Keratinocyte (primary cell): ENCODE data around the gene ATF6. TPM values are rescaled to one million over a fixed set of nuclear protein-coding genes. Genes with fewer than 3 reads are reported as not detected.

Source experiments
- DNase-seq: peaks from one replicate; pipeline ENCODE4 v3.0.0-alpha.2; 2011; ENCODE audit warnings: low read depth, missing footprints, low spot score
- FAIRE-seq: peaks from 2 replicates; lab custom pipeline; 2011; peaks lifted over from hg19 to GRCh38; lab: Jason Lieb, UNC
- H2AFZ ChIP-seq: 2 replicates; pipeline ENCODE4 v1.6.0; 2012; ENCODE audit warnings: low read length, control low read depth, inconsistent platforms; ENCODE audit not compliant: control insufficient read depth
- H3K27ac ChIP-seq: 2 replicates; pipeline ENCODE4 v1.5.1; 2011; ENCODE audit warnings: low read length; ENCODE audit not compliant: control insufficient read depth, insufficient read depth
- H3K27me3 ChIP-seq: 3 replicates; pipeline ENCODE4 v1.6.0; 2011; ENCODE audit warnings: low read length; ENCODE audit not compliant: control insufficient read depth, insufficient read depth; ENCODE audit errors: extremely low read depth
- H3K36me3 ChIP-seq, 2 experiments: 2 replicates in 1 of 2; 3 replicates in 1 of 2; pipeline ENCODE4 v1.5.1; 2011; ENCODE audit warnings: low read length in 2 of 2, mild to moderate bottlenecking in 1 of 2; ENCODE audit not compliant: control insufficient read depth in 2 of 2, insufficient read depth in 2 of 2; ENCODE audit errors: extremely low read depth in 1 of 2
- H3K4me1 ChIP-seq: 3 replicates; pipeline ENCODE4 v1.5.1; 2011; ENCODE audit warnings: low read length; ENCODE audit not compliant: control insufficient read depth, insufficient read depth; ENCODE audit errors: extremely low read depth
- H3K4me2 ChIP-seq: 3 replicates; pipeline ENCODE4 v1.6.0; 2011; ENCODE audit warnings: low read depth, low read length; ENCODE audit not compliant: control insufficient read depth, insufficient read depth; ENCODE audit errors: extremely low read depth
- H3K4me3 ChIP-seq, 3 experiments: fragments of 200-600 bp in 1 of 3; sonication (generic) in 1 of 3; 2 replicates in 2 of 3; 3 replicates in 1 of 3; pipeline ENCODE4 v1.5.1; 2011 to 2016; ENCODE audit warnings: low read length in 3 of 3, mild to moderate bottlenecking in 3 of 3, control low read depth in 2 of 3, inconsistent platforms in 1 of 3, low read depth in 1 of 3, mixed read lengths in 1 of 3, mixed run types in 1 of 3, moderate library complexity in 1 of 3; ENCODE audit not compliant: control insufficient read depth in 2 of 3, insufficient read depth in 2 of 3; ENCODE audit errors: extremely low read depth in 1 of 3
- H3K79me2 ChIP-seq: 2 replicates; pipeline ENCODE4 v1.6.0; 2012; ENCODE audit warnings: low read length; ENCODE audit not compliant: control insufficient read depth, insufficient read depth
- H3K9ac ChIP-seq: 3 replicates; pipeline ENCODE4 v1.6.0; 2011; ENCODE audit warnings: low read length; ENCODE audit not compliant: control insufficient read depth, insufficient read depth; ENCODE audit errors: extremely low read depth
- H3K9me1 ChIP-seq: 3 replicates; pipeline ENCODE4 v1.6.0; 2011; ENCODE audit warnings: low read length; ENCODE audit not compliant: control insufficient read depth, insufficient read depth; ENCODE audit errors: extremely low read depth
- H3K9me3 ChIP-seq: 2 replicates; pipeline ENCODE4 v1.5.1; 2012; ENCODE audit warnings: low read depth, low read length; ENCODE audit not compliant: control insufficient read depth
- H4K20me1 ChIP-seq: 3 replicates; pipeline ENCODE4 v1.6.0; 2011; ENCODE audit warnings: low read length; ENCODE audit not compliant: control insufficient read depth, insufficient read depth; ENCODE audit errors: extremely low read depth
- EZH2 ChIP-seq: IDR thresholded peaks from one replicate; pipeline ENCODE4 v1.6.1; 2012; ENCODE audit warnings: inconsistent platforms, mild to moderate bottlenecking, low read length, moderate library complexity
- dilution Hi-C: fragments of 300-500 bp; cut with MboI; formaldehyde crosslinking; loops from one replicate; pipeline ENCODE4 v1.7.0; 2020; ENCODE audit warnings: low sequenced_read_pairs; ENCODE audit not compliant: extremely low pct_ligation_motif_present
- polyA plus RNA-seq, 5 experiments: library from polyadenylated mRNA; depleted of rRNA in 3 of 5; stranded (reverse) in 3 of 5; stranded (forward) in 1 of 5; unstranded in 1 of 5; fragments of >200 nt; gene quantifications; 1 replicate in 1 of 5; 2 replicates in 3 of 5; 3 replicates in 1 of 5; pipeline versions ENCODE4 v1.2.1 to v1.2.3, GENCODE V29; 2011 to 2012; ENCODE audit warnings: missing spikeins in 2 of 5, low read depth in 1 of 5, low replicate concordance in 1 of 5
- TF ChIP-seq, protein P1 (sequence below), 3 experiments: IDR thresholded peaks in 1 of 3; conservative IDR thresholded peaks in 1 of 3; optimal IDR thresholded peaks in 1 of 3; 2 replicates in 2 of 3; 3 replicates in 1 of 3; pipeline versions ENCODE3 to v1.5.1; 2011; ENCODE audit warnings: low read length in 3 of 3, mild to moderate bottlenecking in 3 of 3, moderate library complexity in 2 of 3, control low read depth in 1 of 3, inconsistent platforms in 1 of 3; ENCODE audit not compliant: insufficient read depth in 2 of 3; ENCODE audit errors: extremely low read depth in 1 of 3

ATF6 gene
- polyA plus RNA-seq, 1 donor (not counting 4 experiments of a cell fraction or from before 2014, with no cell fraction given) = 19.7 TPM

DNA sequence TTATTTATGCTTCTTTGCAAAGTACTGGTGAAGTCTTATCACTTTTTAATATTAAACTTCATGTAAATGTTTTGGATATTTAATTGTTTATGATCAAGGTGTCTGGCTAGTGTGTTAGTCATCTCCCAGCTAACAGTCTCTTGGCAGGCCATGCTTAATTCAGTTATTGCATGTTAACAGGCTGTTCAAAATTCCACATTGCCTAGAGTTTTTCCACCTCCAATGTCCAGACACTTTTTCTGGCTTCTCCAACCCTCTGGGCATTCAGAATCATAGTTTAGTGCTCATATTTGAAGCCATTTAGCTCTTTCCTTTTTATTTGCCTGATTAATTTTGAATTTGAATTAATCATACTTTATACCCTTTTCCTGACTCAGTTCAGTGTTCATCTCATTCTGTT, 188.3 kb downstream of the ATF6 start:
- TF ChIP-seq, protein P1, sequence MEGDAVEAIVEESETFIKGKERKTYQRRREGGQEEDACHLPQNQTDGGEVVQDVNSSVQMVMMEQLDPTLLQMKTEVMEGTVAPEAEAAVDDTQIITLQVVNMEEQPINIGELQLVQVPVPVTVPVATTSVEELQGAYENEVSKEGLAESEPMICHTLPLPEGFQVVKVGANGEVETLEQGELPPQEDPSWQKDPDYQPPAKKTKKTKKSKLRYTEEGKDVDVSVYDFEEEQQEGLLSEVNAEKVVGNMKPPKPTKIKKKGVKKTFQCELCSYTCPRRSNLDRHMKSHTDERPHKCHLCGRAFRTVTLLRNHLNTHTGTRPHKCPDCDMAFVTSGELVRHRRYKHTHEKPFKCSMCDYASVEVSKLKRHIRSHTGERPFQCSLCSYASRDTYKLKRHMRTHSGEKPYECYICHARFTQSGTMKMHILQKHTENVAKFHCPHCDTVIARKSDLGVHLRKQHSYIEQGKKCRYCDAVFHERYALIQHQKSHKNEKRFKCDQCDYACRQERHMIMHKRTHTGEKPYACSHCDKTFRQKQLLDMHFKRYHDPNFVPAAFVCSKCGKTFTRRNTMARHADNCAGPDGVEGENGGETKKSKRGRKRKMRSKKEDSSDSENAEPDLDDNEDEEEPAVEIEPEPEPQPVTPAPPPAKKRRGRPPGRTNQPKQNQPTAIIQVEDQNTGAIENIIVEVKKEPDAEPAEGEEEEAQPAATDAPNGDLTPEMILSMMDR (optimal IDR thresholded peaks at IDR 0.05 in 1 of 3, IDR thresholded peaks at IDR 0.05 in 1 of 3, conservative IDR thresholded peaks at IDR 0.05 in 1 of 3; ENCODE audit: extremely low read depth in 1 of 3, insufficient read depth in 2 of 3, low read length in 3 of 3) = no peak
- TF ChIP-seq EZH2 = no peak
- no peaks in the 10 kb centered on the region for H3K9me3 ChIP-seq
- no peak overlapping the region for H3K27ac ChIP-seq
- no peaks in the 10 kb centered on the region for H3K9me1 ChIP-seq
- peaks cover 8% of the 10 kb centered on the region for H3K4me1 ChIP-seq
- DNase-seq (no peak), FAIRE-seq (no peak)
- dilution Hi-C loops = no loop called here
- H3K79me2 ChIP-seq = no peaks in the 10 kb centered on the region
- H2AFZ ChIP-seq = no peak overlapping the region
- H3K9ac ChIP-seq = no peak overlapping the region
- H3K4me3 ChIP-seq = no peak overlapping the region
- H3K36me3 ChIP-seq = no peaks in the 10 kb centered on the region
- no peaks in the 10 kb centered on the region for H3K27me3 ChIP-seq
- H3K4me2 ChIP-seq = no peak overlapping the region
- H4K20me1 ChIP-seq = no peaks in the 10 kb centered on the region

DNA sequence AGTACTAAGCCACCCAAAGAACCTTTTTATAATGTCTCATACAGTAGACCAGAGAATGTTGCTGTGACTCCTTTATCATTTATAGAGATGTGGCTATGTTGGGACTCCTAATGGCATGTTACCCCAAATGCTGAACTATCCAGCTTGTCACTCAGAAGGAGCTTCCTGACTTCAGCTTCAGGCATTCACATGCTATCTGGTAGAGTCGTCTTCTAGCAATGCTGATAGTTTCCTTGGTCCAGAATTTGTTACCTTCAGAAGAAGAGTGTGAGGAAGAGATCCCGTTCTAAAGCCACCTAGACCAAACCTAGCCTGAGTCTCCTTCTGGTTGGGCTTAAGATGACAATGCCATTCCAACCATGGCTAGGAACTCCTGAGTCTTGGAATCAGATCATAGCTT, 189.5 kb downstream of the ATF6 start:
- H3K79me2 ChIP-seq = no peaks in the 10 kb centered on the region
- H3K9ac ChIP-seq = no peak overlapping the region
- no peak overlapping the region for H3K4me3 ChIP-seq
- TF ChIP-seq, protein P1 (optimal IDR thresholded peaks at IDR 0.05 in 1 of 3, IDR thresholded peaks at IDR 0.05 in 1 of 3, conservative IDR thresholded peaks at IDR 0.05 in 1 of 3; ENCODE audit: extremely low read depth in 1 of 3, insufficient read depth in 2 of 3, low read length in 3 of 3) = no peak
- TF ChIP-seq EZH2 = no peak
- peaks cover 8% of the 10 kb centered on the region for H3K4me1 ChIP-seq
- H3K9me1 ChIP-seq = no peaks in the 10 kb centered on the region
- no peaks in the 10 kb centered on the region for H3K9me3 ChIP-seq
- no peaks in the 10 kb centered on the region for H3K36me3 ChIP-seq
- H3K27me3 ChIP-seq = no peaks in the 10 kb centered on the region
- no peak overlapping the region for H3K27ac ChIP-seq
- no peak overlapping the region for H3K4me2 ChIP-seq
- DNase-seq = no peak
- no peak overlapping the region for H2AFZ ChIP-seq
- no peaks in the 10 kb centered on the region for H4K20me1 ChIP-seq
- no peak for FAIRE-seq
- dilution Hi-C loops = no loop called here
